ENCODE results near the gene TMEM97. TPM values are rescaled to one million over a fixed set of nuclear protein-coding genes. Genes with fewer than 3 reads are reported as not detected.

The TMEM97 gene
- total and polyA plus RNA-seq, 9 of the 15 experiments (the other 6 are each of a cell fraction or from before 2014, with no cell fraction given): 34.6 to 121 (median 76.0) TPM

DNA sequence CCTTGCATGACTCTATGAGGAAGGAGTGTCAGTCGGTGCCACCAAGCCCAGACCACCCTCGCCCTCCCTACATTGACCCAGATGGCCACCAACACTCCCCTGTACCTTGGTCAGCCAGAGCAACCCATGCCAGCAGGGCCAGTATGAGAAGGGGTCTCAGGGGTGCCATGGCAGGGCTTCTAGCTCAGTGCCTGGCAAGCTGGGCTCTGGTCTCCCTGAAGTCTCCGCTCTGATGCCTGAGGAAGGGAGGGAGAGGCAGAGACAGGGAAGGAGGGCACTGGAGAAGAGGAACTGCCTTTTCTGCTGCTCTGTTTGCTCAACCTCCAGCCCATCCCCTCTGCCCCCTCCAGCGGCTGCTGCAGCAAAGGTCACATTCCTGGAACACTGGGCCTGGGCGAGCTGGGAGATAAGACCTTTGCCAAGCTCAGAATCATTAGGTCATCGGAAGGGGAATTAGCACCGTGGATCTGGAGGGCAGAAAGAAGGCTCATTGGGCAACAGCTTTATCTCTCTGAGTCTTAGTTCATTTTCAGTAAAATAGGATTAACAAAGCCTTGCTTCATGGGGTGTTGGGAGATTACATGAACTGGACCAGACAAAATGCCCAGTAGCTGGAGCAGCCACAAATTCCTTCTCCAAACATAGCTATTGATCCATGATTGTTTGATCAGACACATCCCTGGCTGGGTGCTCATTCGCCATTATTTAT is 51.2 kb downstream of the TMEM97 start, which contains the start of gene VTN (continued):
- TF ChIP-seq PTTG1 (tag; IDR thresholded peaks at IDR 0.05; ENCODE audit: low read depth) (no peak), RFX1 (IDR thresholded peaks at IDR 0.05) (no peak), CBFA2T2 (conservative IDR thresholded peaks at IDR 0.05) (no peak), RAD21 (CRISPR knock-in tag; conservative IDR thresholded peaks at IDR 0.05 in 1 of 2, IDR thresholded peaks at IDR 0.05 in 1 of 2) (peak in 1 of 2 experiments; percentile 29; a peak in 2 of 4 replicates), FOXK1 (CRISPR knock-in tag; IDR thresholded peaks at IDR 0.05; ENCODE audit: borderline replicate concordance) (no peak), JUN (IDR thresholded peaks at IDR 0.05; ENCODE audit: borderline replicate concordance, low read depth, low read length) (peak; percentile 42; the same call in 1 of the 2 replicates), JUN (CRISPR knock-in tag; IDR thresholded peaks at IDR 0.05; ENCODE audit: borderline replicate concordance) (no peak), CCNT2 (IDR thresholded peaks at IDR 0.05; ENCODE audit: borderline replicate concordance, extremely low read depth, insufficient read length, low read depth, low read length) (no peak), IRF2 (CRISPR knock-in tag; IDR thresholded peaks at IDR 0.05) (no peak), TRIM28 (IDR thresholded peaks at IDR 0.05) (no peak), RBM22 (IDR thresholded peaks at IDR 0.05; ENCODE audit: low read depth, low read length, poor library complexity, severe bottlenecking) (no peak), SIN3B (IDR thresholded peaks at IDR 0.05; ENCODE audit: low read depth) (no peak), ZNF695 (CRISPR knock-in tag; IDR thresholded peaks at IDR 0.05) (no peak), CEBPG (CRISPR knock-in tag; IDR thresholded peaks at IDR 0.05) (no peak), CEBPG (tag; conservative IDR thresholded peaks at IDR 0.05 in 1 of 2, IDR thresholded peaks at IDR 0.05 in 1 of 2) (peak; percentile 67 to 80), MTA3 (IDR thresholded peaks at IDR 0.05; ENCODE audit: borderline replicate concordance) (peak; percentile 64), BRF1 (IDR thresholded peaks at IDR 0.05; ENCODE audit: borderline replicate concordance, extremely low read depth, insufficient read length) (no peak), CXXC5 (CRISPR knock-in tag; IDR thresholded peaks at IDR 0.05) (peak; percentile 31; the same call in 1 of the 2 replicates), MYNN (IDR thresholded peaks at IDR 0.05) (0 out of 2 replicates have a peak, but pooled peaks have one; percentile 27), MYNN (CRISPR knock-in tag; IDR thresholded peaks at IDR 0.05) (no peak), TCF3 (CRISPR knock-in tag; IDR thresholded peaks at IDR 0.05) (peak; percentile 45), ZNF75A (CRISPR knock-in tag; IDR thresholded peaks at IDR 0.05) (no peak), MTA1 (IDR thresholded peaks at IDR 0.05; ENCODE audit: borderline replicate concordance) (no peak), ZNF134 (CRISPR knock-in tag; conservative IDR thresholded peaks at IDR 0.05) (no peak), RBM15 (IDR thresholded peaks at IDR 0.05; ENCODE audit: insufficient read depth, low read length) (no peak), FOSL1 (tag; conservative IDR thresholded peaks at IDR 0.05) (no peak; the same call in 1 of the 2 replicates)
- TF ChIP-seq, protein P1, sequence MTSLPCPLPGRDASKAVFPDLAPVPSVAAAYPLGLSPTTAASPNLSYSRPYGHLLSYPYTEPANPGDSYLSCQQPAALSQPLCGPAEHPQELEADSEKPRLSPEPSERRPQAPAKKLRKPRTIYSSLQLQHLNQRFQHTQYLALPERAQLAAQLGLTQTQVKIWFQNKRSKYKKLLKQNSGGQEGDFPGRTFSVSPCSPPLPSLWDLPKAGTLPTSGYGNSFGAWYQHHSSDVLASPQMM (CRISPR knock-in tag; IDR thresholded peaks at IDR 0.05): no peak
- TF ChIP-seq, protein P2, sequence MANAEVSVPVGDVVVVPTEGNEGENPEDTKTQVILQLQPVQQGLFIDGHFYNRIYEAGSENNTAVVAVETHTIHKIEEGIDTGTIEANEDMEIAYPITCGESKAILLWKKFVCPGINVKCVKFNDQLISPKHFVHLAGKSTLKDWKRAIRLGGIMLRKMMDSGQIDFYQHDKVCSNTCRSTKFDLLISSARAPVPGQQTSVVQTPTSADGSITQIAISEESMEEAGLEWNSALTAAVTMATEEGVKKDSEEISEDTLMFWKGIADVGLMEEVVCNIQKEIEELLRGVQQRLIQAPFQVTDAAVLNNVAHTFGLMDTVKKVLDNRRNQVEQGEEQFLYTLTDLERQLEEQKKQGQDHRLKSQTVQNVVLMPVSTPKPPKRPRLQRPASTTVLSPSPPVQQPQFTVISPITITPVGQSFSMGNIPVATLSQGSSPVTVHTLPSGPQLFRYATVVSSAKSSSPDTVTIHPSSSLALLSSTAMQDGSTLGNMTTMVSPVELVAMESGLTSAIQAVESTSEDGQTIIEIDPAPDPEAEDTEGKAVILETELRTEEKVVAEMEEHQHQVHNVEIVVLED (CRISPR knock-in tag; IDR thresholded peaks at IDR 0.05): no peak

Data from K562 (cell line).